Myocyte (in vitro differentiated cells): Measurements from ENCODE around the gene NATD1. TPM values are rescaled to one million over a fixed set of nuclear protein-coding genes. Genes with fewer than 3 reads are reported as not detected.

Experiments
- DNase-seq: peaks from one replicate; pipeline ENCODE4 v3.0.0-alpha.2; 2012; ENCODE audit warnings: low read depth
- total RNA-seq: library from RNA; depleted of rRNA; stranded (reverse); fragments of >200 nt; gene quantifications from 2 replicates; pipeline ENCODE4 v1.2.3, GENCODE V29; 2014

The NATD1 gene
- total RNA-seq, 1 donor from 2014 or later = 25.8 TPM

DNA sequence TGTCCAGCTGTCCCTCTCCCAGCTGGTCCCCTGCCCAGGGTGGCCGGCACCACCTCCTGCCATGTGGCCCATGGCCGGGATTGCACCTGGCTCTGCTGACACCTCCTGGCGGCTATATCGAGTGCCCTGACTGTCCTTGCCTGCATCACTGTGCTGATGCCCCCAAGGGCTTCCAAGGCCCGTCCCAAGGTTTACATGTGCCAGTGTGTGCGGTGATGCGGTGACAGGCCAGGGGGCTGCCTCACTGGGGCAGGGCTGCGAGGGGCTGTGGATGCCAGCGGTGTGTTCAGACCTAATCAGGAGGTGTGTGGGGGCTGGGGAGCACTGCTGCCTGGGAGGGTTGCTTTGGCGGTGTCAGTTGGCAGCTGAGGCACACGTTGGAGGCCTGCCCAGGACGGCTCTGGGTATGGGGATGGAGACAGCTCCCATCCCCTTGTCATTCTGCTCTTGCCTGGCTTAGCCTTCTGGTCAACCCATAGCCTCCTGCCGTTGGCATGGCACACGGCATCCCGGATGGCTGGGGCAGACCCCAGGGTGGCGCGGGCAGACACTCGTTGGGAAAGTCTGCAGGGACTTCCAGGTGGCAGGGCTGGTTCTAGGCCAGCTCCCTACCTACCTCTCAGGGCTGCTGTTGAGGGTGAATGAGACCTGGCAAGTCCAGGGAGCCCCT lies 36.8 kb upstream of the NATD1 start:
- DNase-seq = peak; percentile 73

DNA sequence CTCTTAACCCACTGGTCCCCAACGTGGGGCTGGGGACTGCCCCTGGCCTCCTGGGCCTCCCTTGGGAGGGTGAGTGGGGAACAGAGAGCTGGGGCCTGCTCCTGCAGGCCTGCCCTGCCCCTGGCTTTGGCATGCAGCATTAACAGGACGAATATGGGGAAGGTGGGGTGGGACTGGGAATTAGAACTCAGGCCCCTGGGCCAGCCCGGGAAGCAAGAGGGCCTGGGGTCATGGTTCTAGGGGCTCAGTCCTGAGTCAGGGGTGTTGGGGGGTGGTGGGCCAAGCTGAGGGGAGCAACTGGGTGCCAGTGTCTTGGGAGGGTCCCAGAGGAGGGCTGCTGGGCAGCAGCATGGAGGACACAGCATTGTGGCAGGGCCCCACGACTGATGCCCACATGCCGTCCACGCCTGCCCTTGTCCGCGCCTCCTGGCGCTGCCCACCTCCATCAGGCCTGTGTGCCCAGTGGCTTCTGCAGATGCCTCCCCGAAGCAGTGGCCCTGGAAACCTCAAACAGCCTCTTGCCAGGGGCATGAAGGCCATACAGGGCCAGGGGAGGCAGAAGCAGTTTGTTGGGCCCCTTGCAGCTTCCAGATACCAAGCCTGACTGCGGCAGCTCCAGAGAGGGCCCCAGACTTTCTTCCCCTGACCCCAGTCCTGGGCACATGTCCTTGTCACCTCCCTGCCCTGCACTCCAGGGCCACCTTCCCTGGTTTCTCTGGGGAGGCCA lies 36.1 kb upstream of the NATD1 start:
- no peak for DNase-seq

DNA sequence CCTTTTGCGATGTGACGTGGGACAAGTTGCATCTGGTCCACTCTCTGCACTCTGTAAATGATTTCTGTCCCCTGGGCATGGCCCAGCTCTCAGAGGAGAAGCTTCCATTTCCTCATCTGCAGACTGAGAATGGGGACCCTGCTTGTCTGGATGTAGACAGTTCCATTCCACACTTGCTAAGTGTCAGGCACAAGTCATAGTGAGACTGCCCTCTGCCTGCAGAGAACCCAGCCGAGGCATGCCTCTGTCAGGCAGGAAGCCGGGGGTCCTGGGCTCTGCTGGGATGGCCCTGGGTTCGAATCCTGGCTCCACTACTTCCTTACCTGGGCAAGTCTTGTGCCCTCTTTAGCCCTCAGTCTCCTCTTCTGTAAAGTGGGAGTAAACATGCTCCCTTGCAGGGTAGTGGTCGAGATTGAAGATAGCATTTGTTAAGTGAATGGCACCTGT lies 35.4 kb upstream of the NATD1 start:
- peak; percentile 34 for DNase-seq

DNA sequence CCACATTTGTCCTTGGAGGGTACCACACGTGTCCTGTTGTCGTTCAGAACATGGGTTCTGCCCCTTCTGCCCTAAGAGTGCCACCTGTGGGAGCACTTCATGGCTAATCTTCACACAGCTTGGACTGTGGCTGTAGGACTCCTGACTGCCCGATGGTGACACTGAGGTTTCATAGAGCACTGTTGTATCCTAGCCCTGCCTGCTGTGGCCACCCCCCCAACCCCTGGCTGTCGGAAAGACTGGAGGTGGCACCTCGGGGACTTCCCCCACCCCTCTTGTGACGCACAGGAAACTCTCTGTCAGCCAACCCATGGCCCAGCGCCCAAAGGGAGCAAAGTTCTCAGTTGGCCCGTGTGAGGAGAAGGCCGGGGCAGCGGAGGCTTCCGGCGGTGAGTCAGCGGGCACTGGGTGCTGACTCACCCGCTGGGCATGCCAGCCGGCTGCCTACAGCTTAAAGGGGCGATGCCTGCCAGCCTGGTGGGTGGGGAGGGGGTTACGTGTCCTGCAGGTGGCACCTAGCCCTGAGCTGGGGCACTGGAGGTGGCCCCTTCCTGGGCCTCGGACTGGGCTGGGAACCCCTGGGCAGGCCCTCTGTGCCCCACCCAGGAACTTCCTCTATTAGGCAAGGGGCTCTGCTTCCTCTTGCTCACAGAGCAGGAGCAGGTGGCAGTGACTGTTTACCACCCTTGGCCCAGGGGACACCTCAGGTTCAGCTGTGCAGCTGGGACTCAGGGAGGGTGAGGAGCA lies 34.7 kb upstream of the NATD1 start:
- peak; percentile 99 for DNase-seq

DNA sequence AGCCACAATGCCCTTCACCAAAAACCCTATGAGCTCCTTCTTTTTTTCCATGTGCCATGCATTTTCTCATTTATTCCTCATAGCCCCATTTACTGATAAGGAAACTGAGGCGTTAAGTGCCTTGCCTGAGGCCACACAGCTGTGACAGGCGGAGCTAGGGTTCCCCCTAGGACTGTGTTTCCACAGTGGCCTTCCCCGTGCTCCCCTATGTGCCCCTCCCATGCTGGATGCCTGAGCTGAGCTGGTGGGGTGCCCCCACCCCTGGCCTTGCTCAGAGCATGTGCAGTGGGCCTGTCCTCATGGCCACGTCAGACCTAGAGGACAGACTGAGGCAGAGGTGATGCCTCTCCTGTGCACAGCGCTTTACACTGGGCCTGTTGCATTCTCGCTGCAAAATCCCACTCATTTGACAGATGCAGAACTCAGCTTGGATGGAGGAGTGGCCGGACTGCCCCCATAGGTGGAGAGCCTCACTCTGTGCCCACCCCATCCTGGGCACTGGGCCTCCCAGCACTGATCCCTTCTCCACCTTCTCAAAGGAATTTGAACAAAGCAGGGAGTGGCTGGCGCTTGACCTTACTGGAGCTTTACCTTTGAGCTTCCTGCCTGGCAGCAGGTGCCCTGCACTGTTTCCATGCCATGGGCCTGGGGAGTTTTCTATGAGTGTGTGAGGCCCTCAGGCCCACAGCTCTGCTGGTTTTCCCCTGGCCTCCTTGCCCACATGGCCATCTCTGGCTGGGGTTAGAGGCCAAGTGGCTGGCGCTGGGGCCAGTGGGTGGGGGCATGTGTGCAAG lies 33.9 kb upstream of the NATD1 start:
- DNase-seq = no peak

DNA sequence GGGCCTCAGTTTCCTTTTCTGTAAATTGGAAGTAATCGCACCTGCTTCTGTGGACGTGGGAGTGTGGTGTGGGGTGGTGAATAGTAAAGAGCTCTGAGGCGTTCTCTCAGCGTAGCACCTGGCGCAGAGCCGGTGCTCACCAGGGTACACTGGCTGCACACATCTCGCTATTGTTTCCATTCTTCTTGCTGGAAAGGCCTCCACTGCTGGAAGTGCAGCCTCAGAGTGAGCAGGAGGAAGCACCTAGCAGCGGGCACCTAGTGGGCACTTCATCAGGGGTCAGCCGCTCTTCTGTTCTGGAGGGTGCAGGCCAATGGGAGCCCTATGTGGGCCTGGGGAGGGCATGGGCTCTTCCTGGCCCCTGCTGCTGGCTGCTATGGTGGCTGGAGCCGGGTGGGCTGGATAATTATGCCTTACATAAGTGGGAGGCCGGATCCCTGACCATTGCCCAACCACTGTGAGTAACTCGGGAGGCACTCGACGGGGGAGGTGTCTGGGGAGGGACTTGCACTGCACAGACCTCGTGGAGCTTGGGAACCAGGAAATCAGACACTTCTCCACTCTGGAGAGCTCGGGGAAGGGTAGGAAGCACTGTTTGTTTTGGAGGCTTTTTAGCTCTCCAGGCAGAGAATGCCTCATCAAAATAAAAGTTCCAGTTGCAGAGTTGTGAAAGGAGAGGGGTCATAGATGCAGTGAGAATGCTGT lies 33.0 kb upstream of the NATD1 start:
- DNase-seq = peak; percentile 94

DNA sequence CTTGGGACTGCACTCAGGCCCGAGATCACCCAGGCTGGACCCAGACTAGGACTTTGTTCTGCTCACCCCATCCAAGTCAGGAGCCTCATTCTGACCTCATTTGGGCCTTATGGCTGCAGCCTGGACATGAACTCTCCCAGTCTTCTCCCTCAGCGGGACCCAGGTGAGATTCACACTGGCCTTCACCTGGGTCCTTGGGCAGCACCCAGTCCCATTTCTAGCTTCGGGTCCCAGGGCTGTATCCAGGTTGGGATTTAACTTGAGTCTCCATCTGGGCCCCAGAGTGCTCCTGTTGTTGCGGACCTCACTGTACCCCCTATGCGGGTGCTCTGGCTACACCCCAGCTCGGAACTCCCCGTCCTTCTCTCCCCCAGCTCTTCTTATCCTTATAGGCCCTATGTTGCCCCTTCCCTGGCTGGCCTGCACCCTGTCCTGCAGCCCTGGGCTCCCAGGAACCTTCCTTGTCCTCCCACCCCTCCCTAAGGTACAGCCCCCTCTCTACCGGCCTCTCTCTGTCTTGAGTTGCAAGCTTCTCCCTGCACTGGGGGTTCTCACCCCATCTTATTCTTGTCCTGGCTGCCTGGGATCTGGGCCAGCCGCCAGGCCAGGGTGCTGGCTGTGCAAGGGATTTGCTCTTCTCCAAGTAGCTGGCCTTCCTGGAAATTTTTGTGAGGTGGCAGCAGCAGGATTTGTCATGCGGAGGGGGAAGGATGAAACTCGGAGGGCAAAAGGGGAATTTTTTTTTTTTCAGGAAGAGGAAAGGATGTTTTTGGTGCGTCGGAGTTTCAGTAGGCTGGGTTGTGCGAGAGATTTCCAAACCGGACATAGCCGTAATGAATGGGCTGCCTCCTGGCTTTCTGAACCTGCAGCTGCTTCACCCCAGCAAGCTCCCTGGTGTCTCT lies 32.2 kb upstream of the NATD1 start:
- peak; percentile 42 for DNase-seq

DNA sequence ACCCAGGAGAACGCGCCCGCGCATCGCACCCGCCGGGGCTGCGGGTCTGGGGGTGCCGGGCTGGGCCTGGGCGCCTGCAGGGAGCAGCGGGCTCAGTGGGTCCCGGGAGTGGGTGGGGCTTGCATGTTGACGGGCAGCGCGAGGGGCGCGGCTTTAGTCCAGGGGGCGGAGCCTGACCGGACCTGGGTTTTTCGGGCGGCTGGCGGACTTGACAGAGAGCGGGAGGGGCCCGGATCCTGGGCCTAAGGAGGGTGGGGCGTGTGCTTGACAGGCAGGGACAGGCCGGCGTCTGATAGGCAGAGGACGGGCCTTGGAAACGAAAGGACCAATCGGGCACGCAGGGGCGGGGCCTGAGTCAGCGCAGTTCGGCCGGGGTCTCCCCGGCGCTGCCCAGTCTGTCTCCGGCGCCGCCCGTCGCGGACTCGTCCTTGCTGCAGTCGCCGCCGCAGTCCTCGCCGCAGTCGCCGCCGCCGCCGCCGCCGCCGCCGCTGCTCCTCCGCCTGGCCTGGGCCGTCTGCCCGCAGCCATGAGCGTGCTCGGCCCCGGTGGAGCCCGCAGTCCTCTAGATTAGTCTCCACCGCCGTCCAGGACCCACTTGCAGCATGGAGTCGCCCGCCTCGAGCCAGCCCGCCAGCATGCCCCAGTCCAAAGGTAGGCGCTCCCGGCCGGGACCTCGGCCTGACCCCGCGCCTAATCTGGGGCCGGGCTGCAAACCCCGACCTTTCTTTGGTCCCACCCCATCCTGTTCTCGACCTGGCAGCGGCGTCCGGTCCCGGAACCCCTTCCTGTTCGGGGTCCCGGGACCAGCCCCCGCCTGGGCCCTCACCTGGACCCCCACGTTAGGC lies 31.3 kb upstream of the NATD1 start, which contains the start of gene MAP2K3:
TSS of gene MAP2K3 (plus strand) at position 393 of the 845 bp plus-strand sequence. CDS start at position 603, 210 bp downstream.
- DNase-seq = peak; percentile 99

DNA sequence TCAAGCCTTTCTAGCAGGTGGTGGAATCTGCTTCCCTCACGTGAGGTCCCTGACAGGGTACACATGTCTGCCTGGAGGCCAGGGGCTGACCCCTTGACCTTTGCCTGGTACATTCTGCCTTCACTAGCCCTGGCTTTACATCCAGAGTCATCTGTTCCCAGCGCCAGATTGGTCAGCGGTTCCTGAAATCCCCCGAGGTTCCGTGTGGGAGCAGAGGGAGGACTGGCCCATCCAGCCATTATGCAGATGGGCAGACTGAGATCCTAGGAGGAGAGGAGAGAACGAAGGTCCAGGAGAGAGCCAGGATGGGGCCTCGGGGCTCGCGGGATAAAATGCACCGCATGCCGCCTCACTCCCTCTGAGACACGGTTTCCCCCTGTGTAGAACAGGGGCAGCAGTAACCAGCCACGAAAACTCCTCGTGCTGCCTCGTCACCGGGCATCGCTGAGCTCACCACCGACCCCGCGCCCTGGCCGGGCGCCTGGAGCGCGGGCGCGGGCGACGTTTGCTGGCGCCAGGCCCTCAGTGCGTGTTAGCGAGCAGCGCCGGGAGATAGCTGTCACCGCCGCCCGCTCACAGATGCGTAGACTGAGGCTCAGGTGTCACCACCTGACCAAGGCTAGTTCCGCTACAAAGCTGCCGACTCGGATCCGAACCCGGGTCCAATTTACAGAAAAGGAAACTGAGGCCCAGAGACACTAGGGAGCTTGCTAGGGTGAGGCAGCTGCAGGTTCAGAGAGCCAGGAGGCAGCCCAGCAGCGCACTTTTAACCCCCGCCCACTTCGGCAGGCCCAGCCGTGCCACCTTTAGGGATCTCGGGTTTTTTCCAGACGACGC lies 30.5 kb upstream of the NATD1 start:
- DNase-seq = no peak

DNA sequence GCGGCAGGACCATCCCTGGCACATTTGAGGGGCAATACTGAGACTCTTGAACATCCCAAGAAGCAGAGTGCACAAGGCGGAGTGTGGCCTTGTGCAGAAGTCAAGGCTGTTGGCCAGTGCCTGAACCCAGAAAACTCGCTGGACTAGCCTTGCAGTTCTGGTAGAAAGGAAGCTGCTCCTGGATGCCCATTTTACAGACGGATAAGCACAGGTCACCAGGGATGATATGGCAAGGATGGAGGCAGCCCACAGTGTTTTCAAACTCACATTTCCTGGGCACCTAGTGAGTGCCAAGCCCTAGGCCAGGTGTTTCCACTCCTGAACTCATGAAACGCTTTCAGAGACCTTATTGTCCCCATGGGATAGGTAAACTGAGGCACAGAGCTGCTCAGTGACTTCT lies 29.6 kb upstream of the NATD1 start:
- no peak for DNase-seq

DNA sequence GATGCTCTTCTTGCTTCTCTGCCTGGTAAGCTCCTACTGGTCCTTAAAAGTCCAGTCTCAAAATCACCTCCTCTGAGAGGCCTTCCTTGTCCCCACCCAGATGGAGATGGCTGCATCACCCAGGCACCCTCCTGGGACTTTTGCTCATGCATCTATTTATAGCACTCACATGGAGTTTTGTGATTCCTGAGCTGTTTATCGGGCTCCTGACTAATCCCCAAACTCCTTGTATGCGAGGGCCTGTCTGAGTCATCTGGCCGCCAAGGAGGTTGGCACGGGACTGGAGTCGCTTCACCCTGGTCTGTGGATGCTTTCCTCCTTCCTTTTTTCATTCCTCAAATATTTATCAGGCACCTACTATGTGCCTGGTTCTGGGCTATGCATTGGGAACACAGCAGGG lies 29.0 kb upstream of the NATD1 start:
- DNase-seq = peak; percentile 97

DNA sequence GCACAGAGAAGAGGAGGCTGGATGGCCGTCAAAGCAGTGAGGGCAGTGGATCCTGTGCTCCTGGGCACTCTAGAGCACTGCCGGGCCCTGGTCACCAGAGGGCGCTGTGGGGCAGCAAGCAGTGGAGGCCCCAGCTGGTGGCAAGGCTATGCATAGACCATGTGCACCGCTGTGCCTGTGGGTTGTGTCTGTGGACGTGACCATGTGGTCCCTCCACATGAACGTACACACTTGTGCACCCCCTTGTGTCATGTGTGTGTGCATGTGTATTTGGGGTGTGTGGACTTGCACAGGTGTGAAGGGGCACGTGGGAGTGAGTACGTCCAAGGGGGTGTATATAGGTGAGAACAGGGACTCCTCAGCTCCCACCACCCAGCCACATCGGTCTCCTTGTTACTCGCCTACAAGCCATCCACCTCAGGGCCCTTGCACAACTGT lies 26.9 kb upstream of the NATD1 start:
- peak; percentile 87 for DNase-seq

DNA sequence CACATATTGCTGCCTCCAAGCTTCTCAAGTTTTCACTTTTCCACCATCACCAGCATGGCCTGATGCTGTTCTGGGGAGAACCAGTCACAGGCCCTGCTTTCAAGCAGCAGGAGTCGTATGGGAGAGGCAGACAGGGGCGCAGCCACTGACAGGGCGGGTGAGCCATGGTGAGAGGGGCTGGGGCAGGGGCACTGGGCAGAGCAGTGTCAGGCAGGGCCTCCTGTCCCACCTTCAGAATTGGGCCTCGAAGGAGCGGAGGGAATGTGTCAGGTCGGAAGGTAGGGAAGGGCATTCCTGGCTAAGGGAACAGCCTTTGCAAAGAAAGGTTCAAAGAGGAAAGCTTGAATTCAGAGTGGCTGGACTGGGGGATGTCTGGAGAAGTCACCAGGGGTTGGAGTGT lies 26.4 kb upstream of the NATD1 start:
- no peak for DNase-seq

DNA sequence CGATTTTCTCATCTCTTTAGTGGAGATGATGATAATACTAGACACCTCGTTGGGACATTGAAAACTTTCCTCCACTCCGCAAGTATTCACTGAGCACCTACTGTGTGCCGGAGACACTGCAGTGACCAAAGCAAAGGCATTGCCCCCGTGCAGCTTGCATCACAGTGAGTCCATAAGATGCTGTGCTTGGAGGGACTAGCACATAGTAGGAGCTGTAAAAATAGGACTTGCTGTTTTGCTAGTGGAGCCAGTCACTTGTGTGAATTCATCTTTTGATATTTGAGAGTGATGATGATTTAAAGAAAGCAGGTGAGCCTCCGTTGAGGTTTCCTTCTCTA lies 26.0 kb upstream of the NATD1 start:
- no peak for DNase-seq

DNA sequence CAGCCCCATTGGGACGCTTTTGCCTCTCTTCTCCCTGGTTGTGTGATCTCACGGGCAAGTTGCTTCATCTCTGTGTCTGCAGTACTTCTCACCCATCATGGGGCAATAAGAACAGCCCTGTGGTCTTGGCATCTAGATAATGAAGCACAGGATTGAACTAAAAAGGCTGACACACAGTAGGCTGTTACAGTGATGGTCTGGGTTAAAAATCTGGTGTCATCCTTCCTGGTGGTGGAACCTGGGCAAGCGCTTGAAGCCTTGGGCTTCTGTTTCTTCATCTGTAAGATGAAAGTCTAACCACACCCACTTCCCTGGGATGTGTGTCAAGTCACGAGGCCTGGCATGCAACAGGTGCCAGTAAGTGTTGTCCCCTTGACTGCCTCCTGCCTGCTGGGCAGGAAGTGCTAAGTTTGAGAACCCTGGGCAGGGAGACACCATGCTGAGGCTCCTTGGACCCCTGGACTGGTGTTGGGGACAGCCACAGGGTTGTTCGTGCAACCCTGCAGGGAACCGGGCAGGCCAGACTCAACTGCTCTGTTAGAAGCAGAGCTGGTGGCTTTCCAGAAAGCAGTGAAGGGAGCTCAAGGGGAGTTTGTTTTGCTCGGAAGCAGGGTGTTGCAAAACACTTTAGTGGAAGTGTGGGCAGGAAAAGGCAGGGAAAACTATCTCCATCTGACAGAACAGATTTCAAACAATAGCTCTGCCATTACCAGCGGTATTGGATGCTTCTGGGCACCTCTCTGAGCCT lies 25.4 kb upstream of the NATD1 start:
- DNase-seq = peak; percentile 71

DNA sequence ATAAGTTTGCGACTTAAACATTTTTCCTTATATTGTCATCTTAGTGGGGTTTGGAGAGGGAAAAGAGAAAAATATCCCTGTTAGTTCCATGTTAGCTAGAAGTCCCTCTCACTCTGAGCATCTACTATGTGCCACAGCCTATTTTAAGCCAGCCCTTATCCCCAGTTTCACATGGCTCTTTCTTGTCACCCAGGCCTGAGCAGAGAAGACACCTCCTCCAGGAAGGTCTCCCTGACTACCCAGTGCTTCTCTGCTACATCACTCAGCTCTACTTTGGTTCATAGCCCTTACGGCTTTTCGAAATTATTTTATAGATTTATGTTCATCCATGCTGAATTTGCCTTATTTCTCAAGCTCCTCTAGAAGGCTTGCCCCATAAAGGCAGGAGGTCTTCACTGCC lies 24.1 kb upstream of the NATD1 start:
- DNase-seq = no peak

DNA sequence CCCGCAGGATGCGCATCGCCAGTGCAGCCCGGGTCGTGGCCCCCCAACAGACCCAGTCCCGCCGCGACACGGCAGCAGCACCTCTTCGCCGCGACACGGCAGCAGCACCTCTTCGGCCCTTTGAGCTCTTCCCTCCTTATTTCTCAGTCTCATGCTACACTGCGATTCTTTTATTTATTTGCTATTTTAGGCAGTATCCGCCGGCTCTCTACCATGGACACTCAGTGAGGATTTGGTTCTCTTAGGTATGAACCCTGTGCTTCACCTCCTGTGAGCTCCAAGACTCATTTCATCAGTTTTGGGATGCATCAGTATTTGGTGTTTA lies 23.0 kb upstream of the NATD1 start:
- no peak for DNase-seq
